GM21723 (cell line): Measurements from ENCODE around the gene COMMD3.

ENCODE experiments used
- ATAC-seq: cut with Tn5 transposase; IDR thresholded peaks from one replicate; pipeline ENCODE4 v1.9.1; 2021; ENCODE audit warnings: mild to moderate bottlenecking, moderate library complexity; ENCODE audit not compliant: unreplicated experiment

The COMMD3 gene

GRCh38 chr10:22319547-22319979, 3.4 kb downstream of the COMMD3 start:
- ATAC-seq, result no peak

- ATAC-seq, result no peak
These were observed 3.9 kb downstream of the COMMD3 start for GRCh38 chr10:22319980-22320558.

GRCh38 chr10:22320591-22321155, 4.5 kb downstream of the COMMD3 start, which contains the start of gene BMI1:
BMI1 (plus strand) TSS chr10:22321099; CDS start chr10:22326450, 5,351 bp downstream.
- ATAC-seq, result peak; percentile 11

- no peak for ATAC-seq
These were observed 5.2 kb downstream of the COMMD3 start for GRCh38 chr10:22321156-22321923.

GRCh38 chr10:22321924-22322640, 5.9 kb downstream of the COMMD3 start:
- no peak for ATAC-seq

- no peak for ATAC-seq
These were observed 6.5 kb downstream of the COMMD3 start for GRCh38 chr10:22322641-22323160.

- no peak for ATAC-seq
These were observed 7.5 kb downstream of the COMMD3 start for GRCh38 chr10:22323538-22324305.

GRCh38 chr10:22324413-22324812, 8.2 kb downstream of the COMMD3 start:
- ATAC-seq, result no peak

- no peak for ATAC-seq
These were observed 8.7 kb downstream of the COMMD3 start for GRCh38 chr10:22324893-22325271.

GRCh38 chr10:22325272-22326144, 9.3 kb downstream of the COMMD3 start:
- ATAC-seq, result peak; percentile 50

GRCh38 chr10:22326145-22326702, 10.0 kb downstream of the COMMD3 start:
- no peak for ATAC-seq

GRCh38 chr10:22329150-22329549, 13.0 kb downstream of the COMMD3 start:
- ATAC-seq, result no peak

- ATAC-seq, result no peak
These were observed 16.0 kb downstream of the COMMD3 start for GRCh38 chr10:22332116-22332692.

- no peak for ATAC-seq
These were observed 17.2 kb downstream of the COMMD3 start for GRCh38 chr10:22333167-22333974.

GRCh38 chr10:22333975-22334282, 17.7 kb downstream of the COMMD3 start:
- no peak for ATAC-seq

GRCh38 chr10:22334414-22335172, 18.4 kb downstream of the COMMD3 start:
- ATAC-seq, result no peak

- ATAC-seq, result peak; percentile 45
These were observed 19.2 kb downstream of the COMMD3 start for GRCh38 chr10:22335173-22335933.
